ENCODE data around the gene SFSWAP.
A peak's percentile ranks its signal among the peaks of the same experiment; 100 is the strongest.

The SFSWAP gene

GRCh38 chr12:131752451-131752850 lies 41.6 kb downstream of the SFSWAP start:
- TF ChIP-seq TAF1 (IDR thresholded peaks at IDR 0.05; ENCODE audit: low read depth) = no peak

GRCh38 chr12:131753005-131753404 lies 42.1 kb downstream of the SFSWAP start:
- TF ChIP-seq REST (IDR thresholded peaks at IDR 0.05; ENCODE audit: low read depth) (no peak), RAD21 (IDR thresholded peaks at IDR 0.05; ENCODE audit: low read depth) (no peak), CREB1 (IDR thresholded peaks at IDR 0.05; ENCODE audit: low read depth) (no peak), TCF12 (IDR thresholded peaks at IDR 0.05; ENCODE audit: low read depth) (no peak), MAX (IDR thresholded peaks at IDR 0.05) (no peak), ZBTB7A (IDR thresholded peaks at IDR 0.05; ENCODE audit: low read depth) (no peak), FOXM1 (IDR thresholded peaks at IDR 0.05; ENCODE audit: borderline replicate concordance, low read depth) (no peak), TEAD4 (IDR thresholded peaks at IDR 0.05) (no peak), TAF1 (IDR thresholded peaks at IDR 0.05; ENCODE audit: low read depth) (no peak), USF1 (IDR thresholded peaks at IDR 0.05) (no peak), CEBPB (IDR thresholded peaks at IDR 0.05) (no peak)

- TF ChIP-seq ZBTB7A (IDR thresholded peaks at IDR 0.05; ENCODE audit: low read depth) (no peak), USF1 (IDR thresholded peaks at IDR 0.05) (no peak), TAF1 (IDR thresholded peaks at IDR 0.05; ENCODE audit: low read depth) (no peak), EGR1 (IDR thresholded peaks at IDR 0.05) (no peak), CEBPB (IDR thresholded peaks at IDR 0.05) (no peak), RAD21 (IDR thresholded peaks at IDR 0.05; ENCODE audit: low read depth) (no peak), TCF12 (IDR thresholded peaks at IDR 0.05; ENCODE audit: low read depth) (no peak), YY1 (IDR thresholded peaks at IDR 0.05; ENCODE audit: low read depth) (no peak), CREB1 (IDR thresholded peaks at IDR 0.05; ENCODE audit: low read depth) (no peak), TEAD4 (IDR thresholded peaks at IDR 0.05) (no peak), REST (IDR thresholded peaks at IDR 0.05; ENCODE audit: low read depth) (no peak), FOXM1 (IDR thresholded peaks at IDR 0.05; ENCODE audit: borderline replicate concordance, low read depth) (no peak), MAX (IDR thresholded peaks at IDR 0.05) (no peak), NFIC (IDR thresholded peaks at IDR 0.05) (no peak), EP300 (IDR thresholded peaks at IDR 0.05; ENCODE audit: borderline replicate concordance) (no peak)
These were observed 42.9 kb downstream of the SFSWAP start for GRCh38 chr12:131753757-131754156.

- TF ChIP-seq CEBPB (IDR thresholded peaks at IDR 0.05) = no peak
- no peak for TF ChIP-seq TAF1 (IDR thresholded peaks at IDR 0.05; ENCODE audit: low read depth)
- TF ChIP-seq TEAD4 (IDR thresholded peaks at IDR 0.05) = no peak
These were observed 43.3 kb downstream of the SFSWAP start for GRCh38 chr12:131754184-131754583.

GRCh38 chr12:131755305-131756113 lies 44.6 kb downstream of the SFSWAP start:
- TF ChIP-seq USF1 (IDR thresholded peaks at IDR 0.05) (no peak), RAD21 (IDR thresholded peaks at IDR 0.05; ENCODE audit: low read depth) (peak; percentile 57)

- TF ChIP-seq EP300 (IDR thresholded peaks at IDR 0.05; ENCODE audit: borderline replicate concordance) (no peak), USF1 (IDR thresholded peaks at IDR 0.05) (no peak), TCF12 (IDR thresholded peaks at IDR 0.05; ENCODE audit: low read depth) (no peak), ZBTB7A (IDR thresholded peaks at IDR 0.05; ENCODE audit: low read depth) (no peak), MAX (IDR thresholded peaks at IDR 0.05) (no peak), TAF1 (IDR thresholded peaks at IDR 0.05; ENCODE audit: low read depth) (no peak), CEBPB (IDR thresholded peaks at IDR 0.05) (no peak), NFIC (IDR thresholded peaks at IDR 0.05) (no peak), EGR1 (IDR thresholded peaks at IDR 0.05) (no peak), RAD21 (IDR thresholded peaks at IDR 0.05; ENCODE audit: low read depth) (no peak), FOXM1 (IDR thresholded peaks at IDR 0.05; ENCODE audit: borderline replicate concordance, low read depth) (no peak), REST (IDR thresholded peaks at IDR 0.05; ENCODE audit: low read depth) (no peak), CREB1 (IDR thresholded peaks at IDR 0.05; ENCODE audit: low read depth) (no peak), TEAD4 (IDR thresholded peaks at IDR 0.05) (no peak), YY1 (IDR thresholded peaks at IDR 0.05; ENCODE audit: low read depth) (no peak)
These were observed 45.6 kb downstream of the SFSWAP start for GRCh38 chr12:131756441-131756840.

Measured in Ishikawa (cell line).